ENCODE measurements around the gene YPEL4.

Gene YPEL4

GRCh38 chr11:57618438-57618837 is 31.3 kb downstream of the YPEL4 start:
- TF ChIP-seq CTCF (conservative IDR thresholded peaks at IDR 0.05; ENCODE audit: low read depth, low read length), result no peak
- no peak overlapping the region for H3K27ac ChIP-seq
- H3K79me2 ChIP-seq (ENCODE audit: insufficient read depth, low read depth), result no peaks in the 10 kb centered on the region
- H3K36me3 ChIP-seq (ENCODE audit: insufficient read depth), result no peaks in the 10 kb centered on the region
- H3K9ac ChIP-seq, result no peak overlapping the region
- H3K4me3 ChIP-seq (IDR thresholded peaks at IDR 0.05; ENCODE audit: insufficient read depth, low read depth, low read length), result no peak overlapping the region
- no peak overlapping the region for H2AFZ ChIP-seq (ENCODE audit: low read depth)
- no peaks in the 10 kb centered on the region for H3K4me1 ChIP-seq (ENCODE audit: low read depth, poor library complexity, severe bottlenecking)
- no peak overlapping the region for H3K4me2 ChIP-seq
- no peaks in the 10 kb centered on the region for H3K27me3 ChIP-seq (ENCODE audit: insufficient read depth, low read depth)
- no peaks in the 10 kb centered on the region for H4K20me1 ChIP-seq (ENCODE audit: insufficient read depth)

GRCh38 chr11:57616595-57616994 is 33.1 kb downstream of the YPEL4 start:
- Histone ChIP-seq H3K36me3 (ENCODE audit: insufficient read depth) (no peaks in the 10 kb centered on the region), H3K4me1 (ENCODE audit: low read depth, poor library complexity, severe bottlenecking) (no peaks in the 10 kb centered on the region), H3K9ac (no peak overlapping the region), H2AFZ (ENCODE audit: low read depth) (no peak overlapping the region), H4K20me1 (ENCODE audit: insufficient read depth) (no peaks in the 10 kb centered on the region), H3K79me2 (ENCODE audit: insufficient read depth, low read depth) (no peaks in the 10 kb centered on the region), H3K27me3 (ENCODE audit: insufficient read depth, low read depth) (no peaks in the 10 kb centered on the region), H3K4me3 (IDR thresholded peaks at IDR 0.05; ENCODE audit: insufficient read depth, low read depth, low read length) (no peak overlapping the region), H3K4me2 (no peak overlapping the region), H3K27ac (no peak overlapping the region)
- no peak for TF ChIP-seq CTCF (conservative IDR thresholded peaks at IDR 0.05; ENCODE audit: low read depth, low read length)

GRCh38 chr11:57615308-57615707 is 34.4 kb downstream of the YPEL4 start:
- Histone ChIP-seq H3K9ac (no peak overlapping the region), H4K20me1 (ENCODE audit: insufficient read depth) (no peaks in the 10 kb centered on the region), H3K4me2 (no peak overlapping the region), H3K27me3 (ENCODE audit: insufficient read depth, low read depth) (no peaks in the 10 kb centered on the region), H3K79me2 (ENCODE audit: insufficient read depth, low read depth) (no peaks in the 10 kb centered on the region), H3K36me3 (ENCODE audit: insufficient read depth) (no peaks in the 10 kb centered on the region), H2AFZ (ENCODE audit: low read depth) (no peak overlapping the region), H3K4me1 (ENCODE audit: low read depth, poor library complexity, severe bottlenecking) (no peaks in the 10 kb centered on the region), H3K27ac (no peak overlapping the region), H3K4me3 (IDR thresholded peaks at IDR 0.05; ENCODE audit: insufficient read depth, low read depth, low read length) (no peak overlapping the region)
- no peak for TF ChIP-seq CTCF (conservative IDR thresholded peaks at IDR 0.05; ENCODE audit: low read depth, low read length)

- H3K4me1 ChIP-seq (ENCODE audit: low read depth, poor library complexity, severe bottlenecking), result no peaks in the 10 kb centered on the region
- no peaks in the 10 kb centered on the region for H3K79me2 ChIP-seq (ENCODE audit: insufficient read depth, low read depth)
- H3K36me3 ChIP-seq (ENCODE audit: insufficient read depth), result no peaks in the 10 kb centered on the region
- H2AFZ ChIP-seq (ENCODE audit: low read depth), result no peak overlapping the region
- no peaks in the 10 kb centered on the region for H3K27me3 ChIP-seq (ENCODE audit: insufficient read depth, low read depth)
- H3K27ac ChIP-seq, result no peak overlapping the region
- no peak for TF ChIP-seq CTCF (conservative IDR thresholded peaks at IDR 0.05; ENCODE audit: low read depth, low read length)
- H3K4me2 ChIP-seq, result no peak overlapping the region
- no peak overlapping the region for H3K9ac ChIP-seq
- no peak overlapping the region for H3K4me3 ChIP-seq (IDR thresholded peaks at IDR 0.05; ENCODE audit: insufficient read depth, low read depth, low read length)
- no peaks in the 10 kb centered on the region for H4K20me1 ChIP-seq (ENCODE audit: insufficient read depth)
Observed at GRCh38 chr11:57614234-57614772, 35.4 kb downstream of the YPEL4 start.
